ENCODE data around the gene PTPRM.
A peak's percentile ranks its signal among the peaks of the same experiment; 100 is the strongest.

Gene PTPRM

GRCh38 chr18:8117006-8117371, 549.9 kb downstream of the PTPRM start:
- DNase-seq (ENCODE audit: low read depth), result no peak

- no peak for DNase-seq (ENCODE audit: low read depth)
Observed at GRCh38 chr18:8121101-8121500, 554.0 kb downstream of the PTPRM start.

- DNase-seq (ENCODE audit: low read depth), result peak; percentile 93
Observed at GRCh38 chr18:8121942-8122480, 554.9 kb downstream of the PTPRM start.

- DNase-seq (ENCODE audit: low read depth), result peak; percentile 27
Observed at GRCh38 chr18:8124232-8125146, 557.4 kb downstream of the PTPRM start.

- no peak for DNase-seq (ENCODE audit: low read depth)
Observed at GRCh38 chr18:8130096-8130495, 563.0 kb downstream of the PTPRM start.

- DNase-seq (ENCODE audit: low read depth), result no peak
Observed at GRCh38 chr18:8133032-8133431, 565.9 kb downstream of the PTPRM start.

- DNase-seq (ENCODE audit: low read depth), result no peak
Observed at GRCh38 chr18:8133888-8134287, 566.8 kb downstream of the PTPRM start.

GRCh38 chr18:8139127-8139527, 572.0 kb downstream of the PTPRM start:
- no peak for DNase-seq (ENCODE audit: low read depth)

GRCh38 chr18:8139891-8140406, 572.8 kb downstream of the PTPRM start:
- DNase-seq (ENCODE audit: low read depth), result no peak

- DNase-seq (ENCODE audit: low read depth), result peak; percentile 86
Observed at GRCh38 chr18:8140841-8141501, 573.9 kb downstream of the PTPRM start.

GRCh38 chr18:8142131-8142711, 575.1 kb downstream of the PTPRM start:
- peak; percentile 84 for DNase-seq (ENCODE audit: low read depth)

- DNase-seq (ENCODE audit: low read depth), result no peak
Observed at GRCh38 chr18:8142932-8143331, 575.8 kb downstream of the PTPRM start.

- DNase-seq (ENCODE audit: low read depth), result peak; percentile 36
Observed at GRCh38 chr18:8151181-8151580, 584.1 kb downstream of the PTPRM start.

- DNase-seq (ENCODE audit: low read depth), result peak; percentile 75
Observed at GRCh38 chr18:8153887-8154583, 586.9 kb downstream of the PTPRM start.

GRCh38 chr18:8162802-8163201, 595.7 kb downstream of the PTPRM start:
- DNase-seq (ENCODE audit: low read depth), result no peak

- DNase-seq (ENCODE audit: low read depth), result no peak
Observed at GRCh38 chr18:8163286-8163959, 596.3 kb downstream of the PTPRM start.

- no peak for DNase-seq (ENCODE audit: low read depth)
Observed at GRCh38 chr18:8165095-8165494, 598.0 kb downstream of the PTPRM start.

GRCh38 chr18:8167026-8167425, 599.9 kb downstream of the PTPRM start:
- no peak for DNase-seq (ENCODE audit: low read depth)

- DNase-seq (ENCODE audit: low read depth), result no peak
Observed at GRCh38 chr18:8167673-8168072, 600.6 kb downstream of the PTPRM start.

GRCh38 chr18:8169722-8170121, 602.6 kb downstream of the PTPRM start:
- no peak for DNase-seq (ENCODE audit: low read depth)

- no peak for DNase-seq (ENCODE audit: low read depth)
Observed at GRCh38 chr18:8174771-8175170, 607.7 kb downstream of the PTPRM start.

Measured in ELR (cell line).